ENCODE results near the gene SOX5.

- TF ChIP-seq POLR2AphosphoS5 (IDR thresholded peaks at IDR 0.05; ENCODE audit: low read depth, low read length) (no peak), TAF1 (IDR thresholded peaks at IDR 0.05; ENCODE audit: low read depth, low read length) (no peak), POLR2A (IDR thresholded peaks at IDR 0.05; ENCODE audit: low read depth, low read length) (no peak), SPI1 (IDR thresholded peaks at IDR 0.05; ENCODE audit: low read depth, low read length) (no peak), PAX5 (IDR thresholded peaks at IDR 0.05; ENCODE audit: insufficient read depth, low read length, severe bottlenecking) (no peak)
Measured at GRCh38 chr12:23756416-23756815, 193.1 kb downstream of the SOX5 start.
